ENCODE measurements around the gene MLXIP.

MLXIP gene

DNA sequence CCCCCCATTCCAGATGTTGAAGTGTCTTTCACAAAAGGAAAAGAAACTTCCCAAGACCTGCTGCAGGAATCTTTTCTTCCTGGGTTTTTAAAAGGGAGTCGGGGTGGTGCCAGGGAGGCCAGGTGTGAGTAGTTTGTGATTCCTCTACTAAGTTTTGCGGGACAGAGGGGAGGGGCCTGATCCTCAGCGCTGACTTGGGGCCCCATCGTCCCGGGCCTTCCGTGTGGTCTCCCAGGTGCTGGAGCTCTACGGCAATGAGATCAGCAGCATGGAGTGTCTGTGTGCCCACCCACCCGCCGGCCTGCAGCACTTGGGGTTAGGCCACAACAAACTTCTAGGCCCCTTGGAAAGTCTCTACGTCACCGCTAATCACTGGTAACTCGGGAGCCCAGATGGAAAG, 108.9 kb downstream of the MLXIP start:
- no peak overlapping the region for H3K4me3 ChIP-seq (ENCODE audit: low read depth, low read length)
- H3K27ac ChIP-seq (ENCODE audit: extremely low read depth, low read depth, low read length), result no peak overlapping the region
- ChIA-PET POLR2A (no interaction called here), CTCF (interaction anchor here (2.3 kb wide), 1 partner anchor 133 kb away, joined by 8 read pairs; no protein-coding TSS in a partner anchor)
- TF ChIP-seq ZBTB17 (tag by site-specific recombination; IDR thresholded peaks at IDR 0.05), result no peak
- TF ChIP-seq, protein P1, sequence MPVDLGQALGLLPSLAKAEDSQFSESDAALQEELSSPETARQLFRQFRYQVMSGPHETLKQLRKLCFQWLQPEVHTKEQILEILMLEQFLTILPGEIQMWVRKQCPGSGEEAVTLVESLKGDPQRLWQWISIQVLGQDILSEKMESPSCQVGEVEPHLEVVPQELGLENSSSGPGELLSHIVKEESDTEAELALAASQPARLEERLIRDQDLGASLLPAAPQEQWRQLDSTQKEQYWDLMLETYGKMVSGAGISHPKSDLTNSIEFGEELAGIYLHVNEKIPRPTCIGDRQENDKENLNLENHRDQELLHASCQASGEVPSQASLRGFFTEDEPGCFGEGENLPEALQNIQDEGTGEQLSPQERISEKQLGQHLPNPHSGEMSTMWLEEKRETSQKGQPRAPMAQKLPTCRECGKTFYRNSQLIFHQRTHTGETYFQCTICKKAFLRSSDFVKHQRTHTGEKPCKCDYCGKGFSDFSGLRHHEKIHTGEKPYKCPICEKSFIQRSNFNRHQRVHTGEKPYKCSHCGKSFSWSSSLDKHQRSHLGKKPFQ (tag by site-specific recombination; IDR thresholded peaks at IDR 0.05), result no peak
- no peak for TF ChIP-seq ZNF10 (tag by site-specific recombination; IDR thresholded peaks at IDR 0.05)
- no peak for TF ChIP-seq ZFP3 (tag by site-specific recombination; IDR thresholded peaks at IDR 0.05; ENCODE audit: low read depth)
- TF ChIP-seq ZBTB1 (tag by site-specific recombination; IDR thresholded peaks at IDR 0.05), result no peak
- TF ChIP-seq, protein P2, sequence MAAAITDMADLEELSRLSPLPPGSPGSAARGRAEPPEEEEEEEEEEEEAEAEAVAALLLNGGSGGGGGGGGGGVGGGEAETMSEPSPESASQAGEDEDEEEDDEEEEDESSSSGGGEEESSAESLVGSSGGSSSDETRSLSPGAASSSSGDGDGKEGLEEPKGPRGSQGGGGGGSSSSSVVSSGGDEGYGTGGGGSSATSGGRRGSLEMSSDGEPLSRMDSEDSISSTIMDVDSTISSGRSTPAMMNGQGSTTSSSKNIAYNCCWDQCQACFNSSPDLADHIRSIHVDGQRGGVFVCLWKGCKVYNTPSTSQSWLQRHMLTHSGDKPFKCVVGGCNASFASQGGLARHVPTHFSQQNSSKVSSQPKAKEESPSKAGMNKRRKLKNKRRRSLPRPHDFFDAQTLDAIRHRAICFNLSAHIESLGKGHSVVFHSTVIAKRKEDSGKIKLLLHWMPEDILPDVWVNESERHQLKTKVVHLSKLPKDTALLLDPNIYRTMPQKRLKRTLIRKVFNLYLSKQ (tag by site-specific recombination; IDR thresholded peaks at IDR 0.05; ENCODE audit: borderline replicate concordance), result no peak
- no peak for TF ChIP-seq ZNF660 (tag by site-specific recombination; IDR thresholded peaks at IDR 0.05)
- TF ChIP-seq, protein P3, sequence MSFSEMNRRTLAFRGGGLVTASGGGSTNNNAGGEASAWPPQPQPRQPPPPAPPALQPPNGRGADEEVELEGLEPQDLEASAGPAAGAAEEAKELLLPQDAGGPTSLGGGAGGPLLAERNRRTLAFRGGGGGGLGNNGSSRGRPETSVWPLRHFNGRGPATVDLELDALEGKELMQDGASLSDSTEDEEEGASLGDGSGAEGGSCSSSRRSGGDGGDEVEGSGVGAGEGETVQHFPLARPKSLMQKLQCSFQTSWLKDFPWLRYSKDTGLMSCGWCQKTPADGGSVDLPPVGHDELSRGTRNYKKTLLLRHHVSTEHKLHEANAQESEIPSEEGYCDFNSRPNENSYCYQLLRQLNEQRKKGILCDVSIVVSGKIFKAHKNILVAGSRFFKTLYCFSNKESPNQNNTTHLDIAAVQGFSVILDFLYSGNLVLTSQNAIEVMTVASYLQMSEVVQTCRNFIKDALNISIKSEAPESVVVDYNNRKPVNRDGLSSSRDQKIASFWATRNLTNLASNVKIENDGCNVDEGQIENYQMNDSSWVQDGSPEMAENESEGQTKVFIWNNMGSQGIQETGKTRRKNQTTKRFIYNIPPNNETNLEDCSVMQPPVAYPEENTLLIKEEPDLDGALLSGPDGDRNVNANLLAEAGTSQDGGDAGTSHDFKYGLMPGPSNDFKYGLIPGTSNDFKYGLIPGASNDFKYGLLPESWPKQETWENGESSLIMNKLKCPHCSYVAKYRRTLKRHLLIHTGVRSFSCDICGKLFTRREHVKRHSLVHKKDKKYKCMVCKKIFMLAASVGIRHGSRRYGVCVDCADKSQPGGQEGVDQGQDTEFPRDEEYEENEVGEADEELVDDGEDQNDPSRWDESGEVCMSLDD (tag by site-specific recombination; IDR thresholded peaks at IDR 0.05), result no peak
- no peak for TF ChIP-seq ZNF324 (tag by site-specific recombination; IDR thresholded peaks at IDR 0.05)
- TF ChIP-seq, protein P4, sequence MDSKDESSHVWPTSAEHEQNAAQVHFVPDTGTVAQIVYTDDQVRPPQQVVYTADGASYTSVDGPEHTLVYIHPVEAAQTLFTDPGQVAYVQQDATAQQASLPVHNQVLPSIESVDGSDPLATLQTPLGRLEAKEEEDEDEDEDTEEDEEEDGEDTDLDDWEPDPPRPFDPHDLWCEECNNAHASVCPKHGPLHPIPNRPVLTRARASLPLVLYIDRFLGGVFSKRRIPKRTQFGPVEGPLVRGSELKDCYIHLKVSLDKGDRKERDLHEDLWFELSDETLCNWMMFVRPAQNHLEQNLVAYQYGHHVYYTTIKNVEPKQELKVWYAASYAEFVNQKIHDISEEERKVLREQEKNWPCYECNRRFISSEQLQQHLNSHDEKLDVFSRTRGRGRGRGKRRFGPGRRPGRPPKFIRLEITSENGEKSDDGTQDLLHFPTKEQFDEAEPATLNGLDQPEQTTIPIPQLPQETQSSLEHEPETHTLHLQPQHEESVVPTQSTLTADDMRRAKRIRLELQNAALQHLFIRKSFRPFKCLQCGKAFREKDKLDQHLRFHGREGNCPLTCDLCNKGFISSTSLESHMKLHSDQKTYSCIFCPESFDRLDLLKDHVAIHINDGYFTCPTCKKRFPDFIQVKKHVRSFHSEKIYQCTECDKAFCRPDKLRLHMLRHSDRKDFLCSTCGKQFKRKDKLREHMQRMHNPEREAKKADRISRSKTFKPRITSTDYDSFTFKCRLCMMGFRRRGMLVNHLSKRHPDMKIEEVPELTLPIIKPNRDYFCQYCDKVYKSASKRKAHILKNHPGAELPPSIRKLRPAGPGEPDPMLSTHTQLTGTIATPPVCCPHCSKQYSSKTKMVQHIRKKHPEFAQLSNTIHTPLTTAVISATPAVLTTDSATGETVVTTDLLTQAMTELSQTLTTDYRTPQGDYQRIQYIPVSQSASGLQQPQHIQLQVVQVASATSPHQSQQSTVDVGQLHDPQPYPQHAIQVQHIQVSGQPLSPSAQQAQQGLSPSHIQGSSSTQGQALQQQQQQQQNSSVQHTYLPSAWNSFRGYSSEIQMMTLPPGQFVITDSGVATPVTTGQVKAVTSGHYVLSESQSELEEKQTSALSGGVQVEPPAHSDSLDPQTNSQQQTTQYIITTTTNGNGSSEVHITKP (tag by site-specific recombination; IDR thresholded peaks at IDR 0.05), result no peak
- no peak for TF ChIP-seq ZNF707 (tag by site-specific recombination; IDR thresholded peaks at IDR 0.05)
- TF ChIP-seq ZNF600 (tag by site-specific recombination; IDR thresholded peaks at IDR 0.05), result no peak
- no peaks in the 10 kb centered on the region for H3K9me3 ChIP-seq (ENCODE audit: control insufficient read depth, insufficient read depth, low read depth, low read length)
- no peaks in the 10 kb centered on the region for H3K36me3 ChIP-seq (ENCODE audit: control insufficient read depth in 2 of 2, insufficient read depth in 1 of 2, low read length in 2 of 2)
- no peaks in the 10 kb centered on the region for H3K4me1 ChIP-seq (ENCODE audit: control insufficient read depth, insufficient read depth, low read length)

DNA sequence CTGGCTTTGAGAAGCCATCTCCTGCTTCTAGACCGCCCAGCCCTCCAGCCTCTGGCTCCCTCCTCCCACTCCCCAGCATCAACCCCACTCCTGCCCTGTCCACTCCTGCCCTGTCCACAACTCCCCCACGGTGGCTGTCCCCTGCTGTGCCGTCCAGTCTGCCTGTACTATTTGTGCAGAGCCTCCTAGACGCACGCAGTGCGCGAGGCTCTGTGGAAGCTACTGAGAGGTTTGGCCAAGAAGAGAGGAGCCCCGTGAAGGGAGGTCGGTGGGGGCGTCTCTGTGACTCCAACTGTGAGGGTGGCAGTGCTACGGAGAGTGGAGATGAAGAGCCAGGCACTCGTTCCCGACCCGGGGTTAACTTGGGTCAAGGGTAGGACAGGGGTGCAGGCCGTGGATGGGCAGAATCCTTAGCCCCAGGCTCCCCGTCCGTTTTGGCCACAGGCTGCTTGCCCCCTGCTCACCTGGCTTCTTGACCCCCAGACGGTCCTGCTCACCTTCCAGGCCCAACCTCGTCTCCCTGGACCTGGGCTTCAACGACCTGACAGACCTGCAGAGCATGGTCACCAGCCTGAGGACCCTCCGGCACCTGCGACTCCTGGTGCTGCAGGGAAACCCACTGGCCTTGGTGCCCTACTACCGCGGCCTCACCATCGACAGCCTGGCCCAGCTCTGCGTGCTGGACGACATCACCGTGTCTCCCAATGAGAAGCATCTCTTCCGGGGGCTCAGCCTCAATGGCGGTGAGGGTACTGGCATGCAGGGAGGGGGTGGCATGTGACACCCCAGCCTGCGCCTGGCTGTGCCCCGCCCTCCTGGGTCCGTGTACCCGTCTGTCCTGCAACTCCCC, 111.3 kb downstream of the MLXIP start:
- Histone ChIP-seq H3K9me3 (ENCODE audit: control insufficient read depth, insufficient read depth, low read depth, low read length) (no peaks in the 10 kb centered on the region), H3K36me3 (ENCODE audit: control insufficient read depth in 2 of 2, insufficient read depth in 1 of 2, low read length in 2 of 2) (no peaks in the 10 kb centered on the region), H3K4me3 (ENCODE audit: low read depth, low read length) (no peak overlapping the region), H3K27ac (ENCODE audit: extremely low read depth, low read depth, low read length) (no peak overlapping the region), H3K4me1 (ENCODE audit: control insufficient read depth, insufficient read depth, low read length) (no peaks in the 10 kb centered on the region)
- TF ChIP-seq ZNF707 (tag by site-specific recombination; IDR thresholded peaks at IDR 0.05) (no peak), ZNF391 (tag by site-specific recombination; IDR thresholded peaks at IDR 0.05; ENCODE audit: borderline replicate concordance, low read depth) (no peak)
- ChIA-PET CTCF (interaction anchor here (0.6 to 2.1 kb wide), 21 partner anchors 9 to 855 kb away, joined by 3 to 12 read pairs (median 4); no protein-coding TSS in a partner anchor), POLR2A (no interaction called here)

All from HEK293 (cell line).